Tibial artery (tissue), 4 donors: ENCODE data around the gene BTN3A1.

ENCODE experiments used
- DNase-seq, 2 donors: peaks; one replicate each; pipeline ENCODE4 v3.0.0-alpha.2; 2019
- H3K27ac ChIP-seq, 2 donors: fragments of 200-600 bp; sonication (generic) in 1 of 2; 1 replicate in 1 of 2; 2 replicates in 1 of 2; pipeline ENCODE4 v1.5.1; 2018 to 2019; ENCODE audit warnings: mild to moderate bottlenecking in 1 of 2
- H3K27me3 ChIP-seq, 2 donors: fragments of 200-600 bp; sonication (generic) in 1 of 2; one replicate each; pipeline versions ENCODE4 v1.5.1 to v1.6.0; 2016 to 2019
- H3K36me3 ChIP-seq, 3 donors: fragments of 200-600 bp; sonication (generic) in 2 of 3; one replicate each; pipeline ENCODE4 v1.5.1; 2016 to 2019; ENCODE audit warnings: mild to moderate bottlenecking in 2 of 3
- H3K4me1 ChIP-seq, 4 donors: fragments of 200-600 bp; sonication (generic) in 2 of 4; 1 replicate in 3 of 4; 2 replicates in 1 of 4; pipeline ENCODE4 v1.5.1; 2016 to 2019
- H3K4me3 ChIP-seq, 2 donors: fragments of 200-600 bp; sonication (generic) in 1 of 2; 1 replicate in 1 of 2; 2 replicates in 1 of 2; pipeline ENCODE4 v1.5.1; 2018 to 2019; ENCODE audit warnings: mild to moderate bottlenecking in 2 of 2
- H3K9me3 ChIP-seq, 3 donors: fragments of 200-600 bp; sonication (generic) in 1 of 3; one replicate each; pipeline ENCODE4 v1.5.1; 2016 to 2019
- intact Hi-C: fragments of 100-400 bp; cut with DNase I; formaldehyde crosslinking; loops from one replicate; pipeline ENCODE4 v1.15.0; 2023; ENCODE audit warnings: low total_unique reads
- TF ChIP-seq, protein P1 (sequence below), 2 experiments: fragments of 200-600 bp in 1 of 2; fragments of 450-650 bp in 1 of 2; IDR thresholded peaks; one replicate each; pipeline ENCODE4 v1.5.1; 2017 to 2019; ENCODE audit warnings: antibody characterized with exemption in 2 of 2, mild to moderate bottlenecking in 1 of 2, moderate library complexity in 1 of 2

BTN3A1 gene

GRCh38 chr6:26394289-26394688 is 7.8 kb upstream of the BTN3A1 start:
- Histone ChIP-seq H3K27ac (no peak overlapping the region), H3K36me3 (peaks cover 9 to 29% (median 16%) of the 10 kb centered on the region in 3 donors), H3K9me3 (no peaks in the 10 kb centered on the region), H3K27me3 (no peaks in the 10 kb centered on the region), H3K4me3 (no peak overlapping the region), H3K4me1 (peaks cover 0 to 8% (median 5%) of the 10 kb centered on the region in 4 donors)
- DNase-seq = no peak
- TF ChIP-seq, protein P1, sequence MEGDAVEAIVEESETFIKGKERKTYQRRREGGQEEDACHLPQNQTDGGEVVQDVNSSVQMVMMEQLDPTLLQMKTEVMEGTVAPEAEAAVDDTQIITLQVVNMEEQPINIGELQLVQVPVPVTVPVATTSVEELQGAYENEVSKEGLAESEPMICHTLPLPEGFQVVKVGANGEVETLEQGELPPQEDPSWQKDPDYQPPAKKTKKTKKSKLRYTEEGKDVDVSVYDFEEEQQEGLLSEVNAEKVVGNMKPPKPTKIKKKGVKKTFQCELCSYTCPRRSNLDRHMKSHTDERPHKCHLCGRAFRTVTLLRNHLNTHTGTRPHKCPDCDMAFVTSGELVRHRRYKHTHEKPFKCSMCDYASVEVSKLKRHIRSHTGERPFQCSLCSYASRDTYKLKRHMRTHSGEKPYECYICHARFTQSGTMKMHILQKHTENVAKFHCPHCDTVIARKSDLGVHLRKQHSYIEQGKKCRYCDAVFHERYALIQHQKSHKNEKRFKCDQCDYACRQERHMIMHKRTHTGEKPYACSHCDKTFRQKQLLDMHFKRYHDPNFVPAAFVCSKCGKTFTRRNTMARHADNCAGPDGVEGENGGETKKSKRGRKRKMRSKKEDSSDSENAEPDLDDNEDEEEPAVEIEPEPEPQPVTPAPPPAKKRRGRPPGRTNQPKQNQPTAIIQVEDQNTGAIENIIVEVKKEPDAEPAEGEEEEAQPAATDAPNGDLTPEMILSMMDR (IDR thresholded peaks at IDR 0.05) = no peak
- intact Hi-C loops = no loop called here

- Histone ChIP-seq H3K4me3 (no peak overlapping the region), H3K27ac (no peak overlapping the region), H3K27me3 (no peaks in the 10 kb centered on the region), H3K36me3 (no peaks in the 10 kb centered on the region), H3K9me3 (no peaks in the 10 kb centered on the region), H3K4me1 (peaks cover 0 to 22% (median 9%) of the 10 kb centered on the region in 4 donors)
- TF ChIP-seq, protein P1 (IDR thresholded peaks at IDR 0.05) = no peak
- intact Hi-C loops = no loop called here
- no peak for DNase-seq
Observed at GRCh38 chr6:26398555-26398954, 3.5 kb upstream of the BTN3A1 start.

DNA sequence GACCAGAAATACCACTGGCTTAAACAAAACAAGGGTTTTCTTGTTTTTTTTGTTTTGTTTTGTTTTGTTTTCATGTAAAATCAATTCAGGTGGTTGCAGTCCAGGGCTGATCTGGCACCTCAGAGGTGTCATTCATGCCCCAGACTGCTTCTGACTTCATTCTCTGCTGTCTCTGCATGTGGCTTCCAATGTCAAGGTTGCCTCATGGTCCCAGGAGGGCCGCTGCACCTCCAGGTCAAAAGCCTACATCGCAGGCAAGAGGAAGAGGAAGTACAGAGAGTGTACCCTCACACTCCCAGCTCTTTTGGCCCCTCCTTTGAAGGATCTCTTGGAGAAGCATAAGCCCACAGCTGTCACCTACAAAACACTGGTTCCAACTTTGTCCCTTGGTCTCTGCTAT is 1.4 kb upstream of the BTN3A1 start:
- no peak overlapping the region for H3K4me3 ChIP-seq
- TF ChIP-seq, protein P1 (IDR thresholded peaks at IDR 0.05) = no peak
- H3K4me1 ChIP-seq = peaks cover 0 to 14% (median 4%) of the 10 kb centered on the region in 4 donors
- H3K36me3 ChIP-seq = no peaks in the 10 kb centered on the region
- no peak overlapping the region for H3K27ac ChIP-seq
- H3K9me3 ChIP-seq = no peaks in the 10 kb centered on the region
- no peaks in the 10 kb centered on the region for H3K27me3 ChIP-seq
- DNase-seq = no peak
- intact Hi-C loops = loop anchor here (5.0 kb wide), 1 partner anchor 33 kb away; the partner anchor contains the start of gene BTN3A2

DNA sequence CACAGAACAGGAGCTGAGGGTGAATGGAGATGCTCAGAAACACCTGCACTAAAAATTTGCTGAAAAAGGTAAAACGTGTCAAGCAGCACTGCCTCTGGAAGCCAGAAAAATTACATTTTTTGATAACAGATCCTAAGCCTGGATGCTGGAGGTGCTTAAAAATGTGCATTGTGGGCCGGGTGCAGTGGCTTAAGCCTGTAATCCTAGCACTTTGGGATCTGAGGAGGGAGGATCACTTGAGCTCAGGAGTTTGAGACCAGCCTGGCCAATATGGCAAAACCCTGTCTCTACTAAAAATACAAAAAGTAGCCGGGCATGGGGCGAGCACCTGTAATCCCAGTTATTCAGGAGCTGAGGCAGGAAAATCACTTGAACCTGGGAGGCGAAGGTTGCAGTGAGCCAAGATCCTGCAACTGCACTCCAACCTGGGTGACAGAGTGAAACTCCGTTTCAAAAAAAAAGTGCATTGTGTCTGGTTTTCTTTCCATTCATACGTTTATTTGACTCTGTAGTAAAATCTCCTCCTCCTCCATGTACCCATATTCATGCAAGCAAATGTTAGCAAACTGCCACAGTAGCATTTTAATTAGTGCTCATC is 587 bp upstream of the BTN3A1 start:
- peaks cover 0 to 14% (median 4%) of the 10 kb centered on the region in 4 donors for H3K4me1 ChIP-seq
- H3K27me3 ChIP-seq = no peaks in the 10 kb centered on the region
- H3K36me3 ChIP-seq = peaks cover 0 to 2% (median 0%) of the 10 kb centered on the region in 3 donors
- H3K4me3 ChIP-seq = peak overlapping the region; percentile 59 to 66
- peak overlapping the region; percentile 79 to 83 for H3K27ac ChIP-seq
- H3K9me3 ChIP-seq = no peaks in the 10 kb centered on the region
- intact Hi-C loops = loop anchor here (5.0 kb wide), 1 partner anchor 34 kb away; the partner anchor contains the start of gene BTN3A2
- TF ChIP-seq, protein P1 (IDR thresholded peaks at IDR 0.05) = no peak
- no peak for DNase-seq

GRCh38 chr6:26403893-26404292 is 1.8 kb downstream of the BTN3A1 start:
- H3K4me1 ChIP-seq = peaks cover 0 to 14% (median 4%) of the 10 kb centered on the region in 4 donors
- H3K27me3 ChIP-seq = no peaks in the 10 kb centered on the region
- H3K36me3 ChIP-seq = peaks cover 0 to 18% (median 12%) of the 10 kb centered on the region in 3 donors
- DNase-seq = no peak
- H3K4me3 ChIP-seq = no peak overlapping the region
- H3K27ac ChIP-seq = no peak overlapping the region
- TF ChIP-seq, protein P1 (IDR thresholded peaks at IDR 0.05) = no peak
- intact Hi-C loops = loop anchor here (5.0 kb wide), 1 partner anchor 37 kb away; the partner anchor contains the start of gene BTN3A2
- H3K9me3 ChIP-seq = no peaks in the 10 kb centered on the region
